SKM-1 treated with dmso at 0.1 percent for 144 hours (cell line): Measurements from ENCODE around the gene RBM14.
A peak's percentile ranks its signal among the peaks of the same experiment; 100 is the strongest.
"Not testable (repeated sequence)": the region's sequence is repeated elsewhere in the genome, so short reads cannot be mapped to it uniquely, and the experiment has no call there.

Experiments used
- DNase-seq: peaks from one replicate; lab custom pipeline; 2025; ENCODE audit not compliant: unreplicated experiment; lab: John Stamatoyannopoulos, UW

Gene RBM14

DNA sequence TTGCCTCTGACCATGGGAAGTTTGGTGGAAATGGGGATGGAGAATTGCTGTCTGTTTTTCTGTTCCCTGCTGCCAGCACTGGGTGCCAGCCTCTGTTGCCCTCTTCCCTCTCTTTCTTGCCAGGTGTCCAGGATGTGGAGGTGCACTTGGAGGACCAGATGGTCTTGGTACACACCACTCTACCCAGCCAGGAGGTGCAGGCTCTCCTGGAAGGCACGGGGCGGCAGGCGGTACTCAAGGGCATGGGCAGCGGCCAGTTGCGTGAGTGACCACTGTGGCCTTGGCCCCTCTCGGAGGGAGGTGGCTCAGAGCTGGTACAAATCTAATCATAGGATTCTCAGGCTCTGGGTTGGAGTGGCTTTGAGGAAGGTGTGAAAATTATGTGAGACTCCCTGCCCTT is 17.4 kb upstream of the RBM14 start:
- DNase-seq = no peak

DNA sequence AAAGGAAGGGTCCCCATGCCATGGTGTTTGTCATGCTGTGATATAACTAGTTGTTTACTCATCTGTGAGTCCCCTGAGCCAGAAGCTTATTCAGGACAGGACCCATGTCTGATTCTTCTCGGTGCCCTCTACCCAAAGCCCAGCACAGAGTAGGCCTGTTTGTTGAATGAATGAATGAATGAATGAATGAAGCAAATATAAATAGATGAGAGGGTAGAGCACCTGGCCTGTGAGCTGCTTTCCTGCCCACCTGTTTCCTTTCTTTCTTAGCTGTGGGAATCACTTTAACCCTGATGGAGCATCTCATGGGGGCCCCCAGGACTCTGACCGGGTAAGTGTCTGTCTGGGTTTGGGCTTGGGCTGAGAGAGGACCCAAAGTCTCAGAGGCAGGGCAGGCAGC is 16.2 kb upstream of the RBM14 start:
- no peak for DNase-seq

DNA sequence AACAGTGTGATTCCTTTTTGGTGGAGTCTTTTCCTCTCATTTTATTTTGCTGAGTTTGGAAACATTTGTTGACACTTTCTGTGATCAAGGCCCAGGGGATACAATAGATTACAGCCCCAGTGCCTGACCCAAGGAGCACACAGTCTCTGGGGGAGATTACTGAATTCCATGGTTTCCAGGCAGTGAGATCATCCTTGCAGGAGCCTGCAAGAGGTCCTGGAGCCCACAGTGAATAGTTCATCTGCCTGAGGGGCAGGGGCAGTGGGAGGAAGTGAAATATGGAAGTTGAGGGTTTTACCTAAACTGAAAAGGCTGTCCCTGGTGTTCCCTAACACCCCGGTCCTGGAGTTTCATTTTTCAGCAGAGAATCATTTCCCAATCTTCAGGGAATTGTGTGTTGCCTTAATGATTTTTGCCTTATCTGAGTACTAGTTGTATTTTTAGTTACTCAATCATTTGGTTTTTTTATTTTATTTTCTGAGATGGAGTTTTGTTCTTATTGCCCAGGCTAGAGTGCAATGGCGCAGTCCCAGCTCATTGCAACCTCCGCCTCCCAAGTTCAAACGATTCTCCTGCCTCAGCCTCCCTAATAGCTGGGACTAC is 15.7 kb upstream of the RBM14 start:
- peak; percentile 24 for DNase-seq

DNA sequence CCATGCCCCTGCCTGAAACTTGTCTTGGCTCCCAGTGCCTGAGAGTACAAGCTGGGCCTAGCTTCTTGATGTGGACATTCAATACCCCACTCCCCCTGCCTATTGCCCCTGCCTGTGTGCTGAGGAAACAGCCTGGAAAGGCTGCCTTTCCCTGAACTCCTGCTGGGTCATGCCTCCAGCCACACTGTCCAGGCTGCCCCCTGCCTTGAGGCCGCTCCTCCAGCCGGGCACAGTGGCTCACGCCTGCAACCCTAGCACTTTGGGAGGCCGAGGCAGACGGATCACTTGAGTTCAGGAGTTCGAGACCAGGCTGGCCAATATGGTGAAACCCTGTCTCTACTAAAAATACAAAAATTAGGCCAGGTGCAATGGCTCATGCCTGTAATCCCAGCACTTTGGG is 13.4 kb upstream of the RBM14 start:
- no peak for DNase-seq

DNA sequence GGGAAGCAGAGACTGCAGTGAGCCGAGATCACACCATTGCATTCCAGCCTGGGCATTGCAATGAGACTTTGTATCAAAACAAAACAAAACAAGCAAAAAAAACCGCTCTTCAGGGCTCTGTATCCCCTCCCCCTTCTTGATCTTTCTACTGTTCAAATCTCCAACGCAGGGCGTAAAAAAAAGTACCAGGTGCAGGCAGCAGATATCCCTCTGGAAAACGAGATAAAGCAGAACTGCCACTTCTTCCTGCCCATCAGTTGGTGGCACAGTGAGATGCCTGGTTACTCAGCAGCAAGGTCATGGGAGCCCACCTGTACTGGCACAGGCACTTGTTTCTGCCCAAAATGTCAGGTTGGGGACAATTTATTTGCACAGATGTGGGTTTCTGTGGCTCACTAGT is 12.3 kb upstream of the RBM14 start:
- no peak for DNase-seq

DNA sequence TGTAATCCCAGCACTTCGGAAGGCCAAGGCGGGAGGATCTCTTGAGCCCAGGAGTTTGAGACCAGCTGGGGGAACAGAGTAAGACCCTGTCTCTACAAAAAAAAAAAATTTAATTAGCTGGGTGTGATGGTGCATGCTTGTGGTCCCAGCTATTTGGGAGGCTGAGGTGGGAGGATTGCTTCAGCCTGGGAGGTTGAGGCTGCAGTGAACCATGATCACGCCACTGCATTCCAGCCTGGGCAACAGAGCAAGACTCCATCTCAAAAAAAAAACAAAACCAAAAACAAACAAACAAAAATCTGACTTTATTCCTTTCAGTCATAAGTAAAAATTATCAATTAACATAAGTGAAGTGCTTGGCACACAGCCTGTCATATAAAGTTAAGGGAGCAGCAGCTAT is 9.8 kb upstream of the RBM14 start:
- DNase-seq = not testable (repeated sequence)

DNA sequence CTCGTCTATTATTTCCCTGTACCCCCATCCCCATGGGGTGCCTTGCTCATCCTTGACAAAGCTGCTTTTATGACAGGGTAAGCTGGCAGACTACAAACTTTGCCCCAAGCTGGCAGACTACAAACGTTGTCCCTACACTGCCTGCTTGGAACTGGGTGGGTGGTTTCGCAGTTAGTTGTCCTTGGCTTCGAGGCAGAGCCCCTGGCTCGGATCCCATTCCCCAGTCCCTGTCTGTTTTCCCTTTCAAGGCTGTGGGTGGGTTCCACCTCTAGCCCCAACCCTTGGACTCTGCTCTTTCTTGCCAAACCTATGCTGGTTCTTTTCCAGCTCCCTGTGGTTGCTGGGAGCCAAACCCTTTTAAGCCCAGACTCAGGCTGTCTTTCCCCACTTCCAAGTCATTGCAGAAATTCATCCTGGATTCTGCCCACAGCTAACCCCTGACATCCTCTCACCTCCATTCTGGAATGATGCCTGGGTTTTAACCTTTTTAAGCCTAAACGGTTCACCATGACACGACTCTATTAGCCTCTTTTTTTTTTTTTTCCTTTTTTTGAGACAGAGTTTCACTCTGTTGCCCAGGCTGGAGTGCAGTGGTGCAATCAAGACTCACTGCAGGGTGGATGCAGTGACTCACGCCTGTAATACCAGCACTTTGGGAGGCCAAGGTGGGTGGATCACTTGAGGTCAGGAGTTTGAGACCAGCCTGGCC is 9.2 kb upstream of the RBM14 start:
- no peak for DNase-seq

DNA sequence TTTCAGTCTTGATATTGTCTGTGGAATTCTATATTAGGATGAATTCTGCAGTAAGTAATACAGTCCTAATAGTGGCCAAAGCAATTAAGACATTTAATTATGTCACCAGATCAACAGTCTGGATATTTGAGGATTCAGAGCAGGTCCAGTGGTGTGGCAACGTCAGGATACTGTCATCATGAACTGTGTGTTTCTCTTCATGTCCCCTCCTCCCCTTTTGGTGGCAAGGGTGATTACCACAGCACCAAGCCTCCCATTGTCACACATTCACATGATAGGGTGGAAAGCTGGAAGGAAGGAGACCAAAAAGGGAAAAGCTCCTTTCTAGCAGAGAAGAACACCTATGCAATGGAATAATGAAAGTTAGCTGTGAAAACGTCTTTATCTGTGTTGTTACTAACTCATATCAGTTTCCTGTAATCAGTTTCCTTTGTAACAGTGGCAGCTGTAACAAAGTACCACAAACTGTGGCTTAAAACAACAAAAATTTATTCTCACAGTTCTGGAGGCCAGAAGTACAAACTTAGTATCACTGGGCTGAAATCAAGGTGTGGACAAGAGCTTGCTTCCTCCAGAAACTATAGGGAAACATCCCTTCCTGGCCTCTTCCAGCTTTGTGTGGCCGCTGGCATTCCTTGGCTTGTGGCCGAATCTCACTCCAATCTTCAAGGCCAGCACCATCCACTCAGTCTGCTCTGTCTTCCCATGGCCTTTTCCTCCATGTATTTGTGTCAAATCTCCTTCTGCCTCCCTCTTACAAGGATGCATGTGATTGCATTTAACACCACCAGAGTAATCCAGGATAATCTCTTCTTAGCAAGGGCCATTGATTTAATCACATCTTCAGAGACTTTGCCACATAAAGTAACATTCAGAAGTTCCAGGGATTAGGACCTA is 6.5 kb upstream of the RBM14 start:
- DNase-seq = no peak

DNA sequence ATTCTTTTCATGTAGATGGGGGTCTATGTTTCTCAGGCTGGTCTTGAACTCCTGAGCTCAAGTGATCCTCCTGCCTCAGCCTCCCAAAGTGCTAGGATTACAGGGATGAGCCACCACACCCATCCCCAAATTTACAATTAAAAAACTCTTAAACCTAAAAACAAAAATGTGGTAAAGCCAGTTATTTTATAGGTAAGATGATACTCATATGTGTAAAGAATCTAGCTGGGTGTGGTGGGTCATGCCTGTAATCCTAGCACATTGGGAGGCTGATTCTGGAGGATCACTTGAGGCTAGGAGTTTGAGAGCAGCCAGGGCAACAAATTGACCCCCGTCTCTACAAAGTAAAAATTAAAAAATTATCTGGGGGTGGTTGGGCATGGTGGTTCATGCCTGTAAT is 4.0 kb upstream of the RBM14 start:
- no peak for DNase-seq

DNA sequence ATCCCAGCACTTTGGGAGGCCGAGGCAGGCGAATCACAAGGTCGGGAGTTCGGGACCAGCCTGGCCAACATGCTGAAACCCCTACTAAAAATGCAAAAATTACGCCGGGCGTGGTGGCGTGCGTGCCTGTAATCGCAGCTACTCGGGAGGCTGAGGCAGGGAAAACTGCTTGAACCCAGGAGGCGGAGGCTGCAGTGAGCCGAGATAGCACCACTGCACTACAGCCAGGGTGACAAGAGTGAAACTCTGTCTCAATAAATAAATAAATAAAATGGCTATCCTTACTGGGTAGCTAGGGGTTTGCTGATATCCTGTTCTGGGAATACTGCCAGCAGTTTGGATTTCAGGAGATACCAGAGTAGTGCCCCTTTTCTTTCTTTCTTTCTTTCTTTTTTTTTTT is 2.4 kb upstream of the RBM14 start:
- no peak for DNase-seq

DNA sequence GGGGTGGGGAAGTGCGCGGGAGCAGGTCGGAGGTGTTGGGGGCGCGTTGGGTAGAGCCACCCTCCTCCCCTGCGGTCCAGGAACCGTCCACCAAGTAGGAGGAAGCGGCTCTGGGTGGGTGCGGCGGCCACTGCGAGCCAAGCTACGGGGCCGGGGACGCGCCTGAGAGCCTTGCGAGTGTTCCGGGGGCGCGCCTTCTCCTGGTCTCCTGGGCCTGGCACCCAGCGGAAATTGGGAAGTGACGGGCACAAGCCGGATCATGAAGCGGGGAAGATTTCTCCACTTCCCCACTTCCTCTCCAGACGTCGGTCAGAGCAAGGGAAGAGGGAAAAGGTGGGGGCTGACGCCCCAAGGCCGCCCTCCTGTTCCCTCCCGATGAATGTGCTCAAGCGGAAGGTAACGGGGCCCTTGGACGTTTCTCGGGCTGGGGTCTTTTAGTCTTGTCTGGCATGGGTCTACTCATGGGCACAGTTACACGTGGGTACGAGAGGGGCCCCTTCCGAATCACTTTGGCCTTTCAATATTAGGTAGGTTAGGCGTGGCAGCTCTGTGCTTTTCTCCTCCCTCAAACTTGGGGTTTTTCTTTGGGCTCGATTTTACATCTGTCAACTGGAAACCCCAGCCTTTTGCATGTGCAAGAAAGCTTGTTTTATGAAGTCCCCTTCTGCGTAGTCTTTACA is 865 bp downstream of the RBM14 start:
- peak; percentile 73 for DNase-seq

DNA sequence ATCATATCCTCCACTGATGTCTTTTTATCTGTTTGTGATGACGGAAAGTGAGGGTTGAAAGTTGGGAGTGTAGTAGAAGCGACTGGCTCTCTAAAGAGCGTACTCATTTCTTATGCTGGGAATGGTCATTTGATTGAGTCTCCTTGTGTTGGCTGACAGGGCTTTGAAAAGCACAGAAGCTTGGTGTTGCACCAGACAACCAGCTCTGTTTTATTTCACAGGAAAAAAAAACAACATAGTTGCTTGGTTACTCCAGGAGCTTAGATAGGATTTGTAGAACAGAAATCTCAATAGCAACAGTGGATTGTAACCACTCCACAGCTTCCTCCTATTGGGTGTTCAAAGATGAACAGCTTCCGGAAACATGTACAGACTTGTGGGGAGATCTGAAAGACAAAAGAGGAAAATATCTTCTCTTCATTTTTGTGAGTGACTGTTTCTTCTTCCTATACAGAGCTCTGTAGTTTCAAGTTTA is 2.7 kb downstream of the RBM14 start:
- DNase-seq = peak; percentile 22

DNA sequence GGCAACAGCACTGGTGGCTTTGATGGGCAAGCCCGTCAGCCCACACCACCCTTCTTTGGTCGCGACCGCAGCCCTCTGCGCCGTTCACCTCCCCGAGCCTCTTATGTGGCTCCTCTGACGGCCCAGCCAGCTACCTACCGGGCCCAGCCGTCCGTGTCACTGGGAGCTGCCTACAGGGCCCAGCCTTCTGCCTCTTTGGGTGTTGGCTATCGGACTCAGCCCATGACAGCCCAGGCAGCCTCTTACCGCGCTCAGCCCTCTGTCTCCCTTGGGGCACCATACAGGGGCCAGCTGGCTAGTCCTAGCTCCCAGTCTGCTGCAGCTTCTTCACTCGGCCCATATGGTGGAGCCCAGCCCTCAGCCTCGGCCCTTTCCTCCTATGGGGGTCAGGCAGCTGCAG is 8.0 kb downstream of the RBM14 start:
- no peak for DNase-seq

DNA sequence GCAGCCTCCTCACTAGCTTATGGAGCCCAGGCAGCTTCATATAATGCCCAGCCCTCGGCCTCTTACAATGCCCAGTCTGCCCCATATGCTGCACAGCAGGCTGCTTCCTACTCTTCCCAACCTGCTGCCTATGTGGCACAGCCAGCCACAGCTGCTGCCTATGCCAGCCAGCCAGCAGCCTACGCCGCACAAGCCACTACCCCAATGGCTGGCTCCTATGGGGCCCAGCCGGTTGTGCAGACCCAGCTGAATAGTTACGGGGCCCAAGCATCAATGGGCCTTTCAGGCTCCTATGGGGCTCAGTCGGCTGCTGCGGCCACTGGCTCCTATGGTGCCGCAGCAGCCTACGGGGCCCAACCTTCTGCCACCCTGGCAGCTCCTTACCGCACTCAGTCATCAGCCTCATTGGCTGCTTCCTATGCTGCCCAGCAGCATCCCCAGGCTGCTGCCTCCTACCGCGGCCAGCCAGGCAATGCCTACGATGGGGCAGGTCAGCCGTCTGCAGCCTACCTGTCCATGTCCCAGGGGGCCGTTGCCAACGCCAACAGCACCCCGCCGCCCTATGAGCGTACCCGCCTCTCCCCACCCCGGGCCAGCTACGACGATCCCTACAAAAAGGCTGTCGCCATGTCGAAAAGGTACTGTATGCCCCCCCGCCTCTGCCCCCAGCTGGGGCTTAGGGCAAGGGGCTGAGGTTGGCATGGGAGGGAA is 8.8 kb downstream of the RBM14 start:
- no peak for DNase-seq

DNA sequence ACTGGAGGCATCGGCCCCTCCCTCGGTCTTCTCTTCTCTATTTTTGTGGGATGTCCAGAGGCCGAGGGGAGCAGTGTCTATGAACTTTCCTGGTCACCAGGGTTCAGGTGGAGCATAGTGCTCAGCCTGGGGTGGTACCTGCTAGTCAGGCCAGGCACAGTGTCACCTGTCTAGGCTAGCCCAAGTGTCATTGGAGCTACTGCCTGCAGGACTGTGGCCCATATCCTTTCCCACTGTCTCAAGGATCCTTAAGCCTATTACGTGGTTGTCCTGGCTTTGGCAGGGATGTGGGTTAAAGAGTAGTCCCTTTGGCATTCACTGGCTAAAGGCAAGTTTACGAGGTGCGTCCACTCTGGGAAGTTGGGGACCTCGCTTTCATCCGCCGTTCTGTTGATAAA is 9.3 kb downstream of the RBM14 start:
- no peak for DNase-seq

DNA sequence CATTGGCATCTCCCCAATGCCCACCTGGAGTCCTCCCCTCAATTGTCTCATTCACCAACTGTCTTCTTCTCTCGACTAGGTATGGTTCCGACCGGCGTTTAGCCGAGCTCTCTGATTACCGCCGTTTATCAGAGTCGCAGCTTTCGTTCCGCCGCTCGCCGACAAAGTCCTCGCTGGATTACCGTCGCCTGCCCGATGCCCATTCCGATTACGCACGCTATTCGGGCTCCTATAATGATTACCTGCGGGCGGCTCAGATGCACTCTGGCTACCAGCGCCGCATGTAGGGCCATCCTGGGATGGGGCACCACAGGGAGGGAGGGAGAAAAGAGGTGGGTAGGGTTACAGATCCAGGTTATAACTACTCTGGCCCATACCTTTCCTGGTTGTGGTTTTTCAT is 10.0 kb downstream of the RBM14 start:
- DNase-seq = no peak

DNA sequence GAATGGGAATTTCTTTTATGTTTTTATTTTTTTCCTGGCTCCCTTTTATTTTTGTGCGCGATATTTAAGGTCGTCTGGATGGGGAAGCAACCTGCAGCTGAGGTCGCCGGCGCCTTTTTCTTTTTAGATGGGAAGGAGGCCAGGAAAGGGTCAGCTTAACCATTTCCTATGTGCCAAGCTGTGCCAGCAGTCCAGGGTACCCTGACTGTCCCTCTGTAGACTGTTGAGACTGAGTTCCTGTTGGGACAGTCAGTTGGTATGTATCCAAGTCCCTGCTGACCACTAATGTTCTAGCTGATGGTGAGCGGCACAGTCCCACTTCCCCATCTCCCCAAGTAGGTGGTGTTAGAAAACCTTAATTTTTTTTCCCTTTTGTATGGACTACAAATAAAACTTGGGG is 10.5 kb downstream of the RBM14 start:
- no peak for DNase-seq

DNA sequence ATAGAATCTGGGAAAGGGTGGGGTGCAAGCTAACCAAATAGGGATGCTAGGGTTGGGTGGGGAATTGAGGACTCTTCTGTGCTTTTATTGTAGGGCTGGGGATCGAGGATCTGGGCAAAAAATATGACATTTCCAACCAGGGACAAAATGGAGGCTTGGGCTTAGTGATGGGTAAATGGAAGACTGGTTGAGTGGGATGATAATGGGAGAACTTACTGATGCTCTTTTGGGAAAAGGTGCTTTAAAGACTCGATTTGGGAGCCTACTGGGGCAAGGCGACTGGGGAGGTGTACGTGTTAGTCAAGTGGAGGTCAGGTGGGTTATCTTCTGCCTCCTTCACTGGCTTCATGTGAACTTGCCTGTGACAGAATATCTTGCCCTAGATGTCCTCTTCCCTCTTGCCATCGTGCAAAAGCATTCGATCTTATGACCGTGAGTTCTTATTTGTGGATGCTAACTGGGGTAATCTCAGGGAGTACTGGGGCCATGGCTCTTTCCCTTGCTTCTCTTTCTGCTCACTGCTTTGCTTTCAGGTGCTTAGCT is 11.7 kb downstream of the RBM14 start:
- no peak for DNase-seq

DNA sequence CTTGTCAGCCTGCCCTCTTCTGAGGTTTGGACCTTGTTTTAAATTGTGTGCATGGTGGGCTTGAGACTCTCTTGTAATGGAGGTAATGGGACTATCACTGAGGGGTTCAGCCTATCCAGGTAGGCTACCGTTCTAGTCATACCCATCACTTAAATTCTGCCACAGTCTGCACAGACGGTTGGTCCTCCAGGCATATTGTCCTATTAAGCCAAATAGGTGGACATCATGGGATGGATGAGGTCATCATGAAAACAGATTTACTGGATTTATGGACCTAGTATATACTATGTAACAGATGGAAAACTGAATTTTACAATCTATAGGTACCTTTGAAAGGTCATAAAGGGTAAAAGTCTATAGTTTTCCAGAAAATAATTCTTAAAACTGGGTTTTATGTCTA is 12.9 kb downstream of the RBM14 start:
- no peak for DNase-seq

DNA sequence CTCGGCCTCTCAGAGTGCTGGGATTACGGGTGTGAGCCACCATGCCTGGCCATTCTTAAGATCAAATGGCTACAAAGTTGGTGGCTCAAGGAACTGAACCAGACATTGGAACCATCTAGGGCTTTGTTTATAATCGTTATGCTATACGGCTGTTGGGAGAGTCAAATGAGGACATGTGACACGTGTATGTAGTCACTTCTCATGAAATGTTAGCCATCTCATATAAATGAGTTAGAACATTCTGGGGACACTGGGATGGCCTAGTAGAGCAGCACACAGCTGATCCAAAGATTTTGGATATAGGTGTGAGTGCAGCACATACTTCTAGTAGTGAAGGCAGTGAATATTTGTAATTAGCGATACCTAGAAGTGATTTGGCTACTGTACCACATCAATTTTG is 15.5 kb downstream of the RBM14 start:
- no peak for DNase-seq

DNA sequence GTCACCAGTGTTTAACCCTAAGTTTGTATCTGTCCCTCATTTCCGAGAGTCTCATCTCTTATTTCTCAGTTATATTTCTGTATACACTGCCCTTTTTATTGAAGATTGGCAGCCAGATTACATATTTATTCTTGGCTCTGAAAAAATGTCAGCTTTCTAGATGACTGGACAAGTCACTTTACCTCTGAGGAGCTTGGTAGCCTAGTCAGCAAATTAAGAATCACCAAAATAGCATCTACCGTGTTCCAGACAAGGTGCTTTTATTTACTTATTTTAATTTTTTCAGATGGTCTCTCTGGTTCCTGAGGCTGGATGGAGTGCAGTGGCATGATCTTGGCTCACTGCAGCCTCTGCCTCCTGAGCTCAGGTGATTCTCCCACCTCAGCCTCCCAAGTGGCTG is 16.5 kb downstream of the RBM14 start:
- DNase-seq = no peak
